ENCODE results near the gene ZNF468.
"Not testable (repeated sequence)": the region's sequence is repeated elsewhere in the genome, so short reads cannot be mapped to it uniquely, and the experiment has no call there.

Gene ZNF468

GRCh38 chr19:52857378-52858191 lies at the start of gene ZNF468:
Gene ZNF468 (minus strand): TSS chr19:52857619. CDS start chr19:52854272, 3,347 bp downstream.
- H4K20me1 ChIP-seq (ENCODE audit: insufficient read depth); H3K36me3 ChIP-seq (ENCODE audit: insufficient read depth); H3K27me3 ChIP-seq (ENCODE audit: insufficient read depth, low read depth); H3K79me2 ChIP-seq (ENCODE audit: insufficient read depth, low read depth); H3K4me3 ChIP-seq (IDR thresholded peaks at IDR 0.05; ENCODE audit: insufficient read depth, low read depth, low read length); H3K4me1 ChIP-seq (ENCODE audit: low read depth, poor library complexity, severe bottlenecking): not testable (repeated sequence)
- Histone ChIP-seq H3K27ac (peak within 1 kb of the TSS; percentile 26; the same call in 1 of the 2 replicates), H3K4me2 (peak within 1 kb of the TSS; percentile 56; the same call in 1 of the 2 replicates), H3K9ac (peak within 1 kb of the TSS; percentile 60; the same call in 1 of the 2 replicates), H2AFZ (ENCODE audit: low read depth) (peak within 1 kb of the TSS; percentile 78)

- not testable (repeated sequence) for H3K4me3 ChIP-seq (IDR thresholded peaks at IDR 0.05; ENCODE audit: insufficient read depth, low read depth, low read length); H3K27ac ChIP-seq; H3K9ac ChIP-seq; H4K20me1 ChIP-seq (ENCODE audit: insufficient read depth); H2AFZ ChIP-seq (ENCODE audit: low read depth); H3K4me2 ChIP-seq; H3K36me3 ChIP-seq (ENCODE audit: insufficient read depth); H3K79me2 ChIP-seq (ENCODE audit: insufficient read depth, low read depth); H3K27me3 ChIP-seq (ENCODE audit: insufficient read depth, low read depth); H3K4me1 ChIP-seq (ENCODE audit: low read depth, poor library complexity, severe bottlenecking)
Observed at GRCh38 chr19:52904052-52904780, 46.8 kb upstream of the ZNF468 start.

- no peak overlapping the region for H3K4me3 ChIP-seq (IDR thresholded peaks at IDR 0.05; ENCODE audit: insufficient read depth, low read depth, low read length)
Observed at GRCh38 chr19:52901842-52902241, 44.4 kb upstream of the ZNF468 start.

GRCh38 chr19:52898596-52898995 lies 41.2 kb upstream of the ZNF468 start:
- not testable (repeated sequence) for H3K9ac ChIP-seq; H3K79me2 ChIP-seq (ENCODE audit: insufficient read depth, low read depth); H3K27me3 ChIP-seq (ENCODE audit: insufficient read depth, low read depth); H4K20me1 ChIP-seq (ENCODE audit: insufficient read depth); H3K36me3 ChIP-seq (ENCODE audit: insufficient read depth); H3K27ac ChIP-seq; H2AFZ ChIP-seq (ENCODE audit: low read depth); H3K4me2 ChIP-seq; H3K4me3 ChIP-seq (IDR thresholded peaks at IDR 0.05; ENCODE audit: insufficient read depth, low read depth, low read length); H3K4me1 ChIP-seq (ENCODE audit: low read depth, poor library complexity, severe bottlenecking)

More at GRCh38 chr19:52901842-52902241, 44.4 kb upstream of the ZNF468 start:
- H4K20me1 ChIP-seq (ENCODE audit: insufficient read depth): no peaks in the 10 kb centered on the region
- H3K27me3 ChIP-seq (ENCODE audit: insufficient read depth, low read depth): no peaks in the 10 kb centered on the region
- H3K4me2 ChIP-seq: no peak overlapping the region
- H2AFZ ChIP-seq (ENCODE audit: low read depth): no peak overlapping the region
- no peak for TF ChIP-seq CTCF (conservative IDR thresholded peaks at IDR 0.05; ENCODE audit: low read depth, low read length)
- H3K36me3 ChIP-seq (ENCODE audit: insufficient read depth): no peaks in the 10 kb centered on the region
- no peak overlapping the region for H3K27ac ChIP-seq
- no peaks in the 10 kb centered on the region for H3K4me1 ChIP-seq (ENCODE audit: low read depth, poor library complexity, severe bottlenecking)
- no peak overlapping the region for H3K9ac ChIP-seq
- H3K79me2 ChIP-seq (ENCODE audit: insufficient read depth, low read depth): no peaks in the 10 kb centered on the region

GRCh38 chr19:52898101-52898500 lies 40.7 kb upstream of the ZNF468 start:
- Histone ChIP-seq H3K4me3 (IDR thresholded peaks at IDR 0.05; ENCODE audit: insufficient read depth, low read depth, low read length) (no peak overlapping the region), H3K4me1 (ENCODE audit: low read depth, poor library complexity, severe bottlenecking) (no peaks in the 10 kb centered on the region), H2AFZ (ENCODE audit: low read depth) (no peak overlapping the region; the same call in 1 of the 2 replicates), H4K20me1 (ENCODE audit: insufficient read depth) (no peaks in the 10 kb centered on the region), H3K9ac (no peak overlapping the region), H3K27ac (no peak overlapping the region), H3K36me3 (ENCODE audit: insufficient read depth) (no peaks in the 10 kb centered on the region), H3K79me2 (ENCODE audit: insufficient read depth, low read depth) (no peaks in the 10 kb centered on the region), H3K4me2 (no peak overlapping the region), H3K27me3 (ENCODE audit: insufficient read depth, low read depth) (no peaks in the 10 kb centered on the region)
- no peak for TF ChIP-seq CTCF (conservative IDR thresholded peaks at IDR 0.05; ENCODE audit: low read depth, low read length)

All from KMS-11 (cell line).